Neuronal stem cell (in vitro differentiated cells): ENCODE data around the gene GADD45A.
A peak's percentile ranks its signal among the peaks of the same experiment; 100 is the strongest.

ENCODE experiments used
- DNase-seq: peaks from one replicate; pipeline ENCODE4 v3.0.0-alpha.2; 2013; ENCODE audit warnings: low spot score
- H2AFZ ChIP-seq: one replicate; pipeline ENCODE4 v1.6.1; 2013; ENCODE audit warnings: mild to moderate bottlenecking, low read length, inconsistent platforms
- H2AK5ac ChIP-seq: 2 replicates; pipeline ENCODE4 v1.6.1; 2013; ENCODE audit warnings: low read depth, mild to moderate bottlenecking, inconsistent platforms, low read length, moderate library complexity, mixed read lengths
- H2BK120ac ChIP-seq: 2 replicates; pipeline ENCODE4 v1.6.1; 2013; ENCODE audit warnings: low read depth, mild to moderate bottlenecking, inconsistent platforms, low read length, moderate library complexity, mixed read lengths
- H2BK12ac ChIP-seq: one replicate; pipeline ENCODE4 v1.6.1; 2013; ENCODE audit warnings: low read length, inconsistent platforms
- H2BK15ac ChIP-seq: 2 replicates; pipeline ENCODE4 v1.6.1; 2013; ENCODE audit warnings: mild to moderate bottlenecking, low read length, inconsistent platforms, mixed read lengths
- H2BK5ac ChIP-seq: one replicate; pipeline ENCODE4 v1.6.1; 2013; ENCODE audit warnings: inconsistent platforms, mild to moderate bottlenecking, low read length, moderate library complexity
- H3K14ac ChIP-seq: one replicate; pipeline ENCODE4 v1.6.1; 2013; ENCODE audit warnings: low read length, inconsistent platforms
- H3K18ac ChIP-seq: 2 replicates; pipeline ENCODE4 v1.6.1; 2013; ENCODE audit warnings: low read length, inconsistent platforms
- H3K23ac ChIP-seq: 2 replicates; pipeline ENCODE4 v1.6.1; 2013; ENCODE audit warnings: low read depth, mild to moderate bottlenecking, mixed read lengths, low read length, inconsistent platforms; ENCODE audit not compliant: poor library complexity
- H3K27ac ChIP-seq: replicated peaks from 3 replicates; pipeline ENCODE4 v1.5.1; 2013; ENCODE audit warnings: low read length, inconsistent platforms
- H3K27me3 ChIP-seq, 3 experiments: 2 replicates each; pipeline ENCODE4 v1.6.1; 2013; ENCODE audit warnings: low read length in 3 of 3, mild to moderate bottlenecking in 2 of 3, inconsistent platforms in 1 of 3, low read depth in 1 of 3, mixed read lengths in 1 of 3, moderate library complexity in 1 of 3; ENCODE audit not compliant: control insufficient read depth in 3 of 3, insufficient read depth in 3 of 3
- H3K36me3 ChIP-seq, 2 donors: replicated peaks in 1 of 2; 2 replicates each; pipeline ENCODE4 v1.6.1; 2013; ENCODE audit warnings: low read length in 2 of 2; ENCODE audit not compliant: control insufficient read depth in 2 of 2, insufficient read depth in 2 of 2
- H3K4ac ChIP-seq: 2 replicates; pipeline ENCODE4 v1.6.1; 2013; ENCODE audit warnings: inconsistent platforms, mild to moderate bottlenecking, low read length, moderate library complexity
- H3K4me1 ChIP-seq, 2 donors: 1 replicate in 1 of 2; 2 replicates in 1 of 2; pipeline ENCODE4 v1.6.1; 2013; ENCODE audit warnings: low read length in 2 of 2, low read depth in 1 of 2; ENCODE audit not compliant: control insufficient read depth in 2 of 2, insufficient read depth in 1 of 2
- H3K4me2 ChIP-seq: one replicate; pipeline ENCODE4 v1.6.1; 2013; ENCODE audit warnings: mild to moderate bottlenecking, low read length, inconsistent platforms; ENCODE audit not compliant: insufficient read depth, poor library complexity, severe bottlenecking
- H3K4me3 ChIP-seq, 2 donors: 2 replicates each; pipeline ENCODE4 v1.5.1; 2013; ENCODE audit warnings: low read length in 2 of 2, mild to moderate bottlenecking in 2 of 2, inconsistent platforms in 1 of 2, moderate library complexity in 1 of 2
- H3K79me1 ChIP-seq: one replicate; pipeline ENCODE4 v1.6.1; 2013; ENCODE audit warnings: low read depth, mild to moderate bottlenecking, inconsistent platforms, low read length, moderate library complexity
- H3K9ac ChIP-seq: one replicate; pipeline ENCODE4 v1.6.1; 2013; ENCODE audit warnings: mild to moderate bottlenecking, low read depth, low read length, inconsistent platforms; ENCODE audit not compliant: poor library complexity
- H3K9me3 ChIP-seq, 2 donors: replicated peaks in 1 of 2; 2 replicates each; pipeline versions ENCODE3 to v1.6.1; 2013; ENCODE audit warnings: low read length in 2 of 2, mild to moderate bottlenecking in 2 of 2, inconsistent platforms in 1 of 2, low read depth in 1 of 2, mixed read lengths in 1 of 2, moderate library complexity in 1 of 2; ENCODE audit not compliant: control insufficient read depth in 2 of 2, insufficient read depth in 1 of 2
- H4K8ac ChIP-seq: one replicate; pipeline ENCODE4 v1.6.1; 2013; ENCODE audit warnings: low read depth, mild to moderate bottlenecking, inconsistent platforms, low read length, moderate library complexity
- H4K91ac ChIP-seq: one replicate; pipeline ENCODE4 v1.6.1; 2013; ENCODE audit warnings: low read length, low read depth, mild to moderate bottlenecking, inconsistent platforms; ENCODE audit not compliant: poor library complexity
- WGBS, 2 donors: extraction: QIAGEN DNeasy Blood & Tissue Kit; methylation state at CpG; one replicate each; pipeline ENCODE4 v1.1.7; 2013; ENCODE audit warnings: missing lambda C conversion rate in 2 of 2, mixed read lengths in 1 of 2; ENCODE audit not compliant: insufficient read length in 2 of 2, insufficient replicate concordance in 1 of 2; ENCODE audit errors: extremely low coverage in 2 of 2; 5-methylcytosine and 5-hydroxymethylcytosine counted together

Gene GADD45A

GRCh38 chr1:67735206-67735605 lies 50.2 kb downstream of the GADD45A start:
- no peak overlapping the region for H2AK5ac ChIP-seq
- H3K4ac ChIP-seq = no peak overlapping the region
- H3K4me3 ChIP-seq = no peak overlapping the region
- H3K23ac ChIP-seq = no peak overlapping the region
- DNase-seq = no peak
- H2AFZ ChIP-seq = no peak overlapping the region
- no peak overlapping the region for H3K27ac ChIP-seq
- H3K79me1 ChIP-seq = no peaks in the 10 kb centered on the region
- H2BK15ac ChIP-seq = no peak overlapping the region
- no CpG with 5 or more reads among the region's 3 CpGs for WGBS, 2 donors
- no peaks in the 10 kb centered on the region for H3K36me3 ChIP-seq
- no peak overlapping the region for H2BK5ac ChIP-seq
- H3K27me3 ChIP-seq = no peaks in the 10 kb centered on the region
- H2BK12ac ChIP-seq = no peak overlapping the region
- H3K4me2 ChIP-seq = no peak overlapping the region
- H3K18ac ChIP-seq = no peak overlapping the region
- H3K4me1 ChIP-seq = peaks cover 10 to 16% of the 10 kb centered on the region in 2 donors
- no peak overlapping the region for H3K14ac ChIP-seq
- H4K8ac ChIP-seq = no peak overlapping the region
- H3K9ac ChIP-seq = no peak overlapping the region
- H4K91ac ChIP-seq = no peak overlapping the region
- H2BK120ac ChIP-seq = no peak overlapping the region
- H3K9me3 ChIP-seq = no peaks in the 10 kb centered on the region

- Histone ChIP-seq H2AK5ac (no peak overlapping the region), H3K27ac (peak overlapping the region; percentile 3)
Measured at GRCh38 chr1:67735806-67736627, 51.0 kb downstream of the GADD45A start.

DNA sequence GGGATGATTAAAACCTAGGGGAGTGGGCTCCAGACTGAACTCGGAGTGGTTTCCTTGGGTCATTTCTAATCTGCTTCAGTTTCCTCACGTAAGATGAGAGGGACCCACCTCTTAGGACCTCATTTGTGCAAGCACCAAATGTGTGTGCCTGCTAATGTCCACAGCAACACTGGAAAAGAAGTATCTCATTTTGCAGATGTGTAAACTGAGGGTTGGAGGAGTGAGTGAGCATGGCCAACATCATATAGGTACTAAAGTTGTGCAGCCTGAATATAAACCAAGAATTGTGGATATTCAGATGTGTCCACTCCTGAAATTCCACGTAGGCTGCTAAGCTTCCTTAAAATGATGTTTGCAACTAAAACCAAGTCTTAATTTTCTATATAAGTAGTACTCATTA lies 51.7 kb downstream of the GADD45A start:
- H3K4ac ChIP-seq = no peak overlapping the region
- no peaks in the 10 kb centered on the region for H3K9me3 ChIP-seq
- no peak overlapping the region for H4K8ac ChIP-seq
- no peak overlapping the region for H3K18ac ChIP-seq
- H2BK5ac ChIP-seq = no peak overlapping the region
- DNase-seq = no peak
- H4K91ac ChIP-seq = no peak overlapping the region
- no peak overlapping the region for H2AK5ac ChIP-seq
- H3K23ac ChIP-seq = no peak overlapping the region
- no peak overlapping the region for H2BK120ac ChIP-seq
- no peak overlapping the region for H3K27ac ChIP-seq
- H2AFZ ChIP-seq = peak overlapping the region; percentile 98
- H3K9ac ChIP-seq = no peak overlapping the region
- WGBS, 2 donors = no CpG with 5 or more reads among the region's 3 CpGs
- no peak overlapping the region for H3K4me2 ChIP-seq
- H3K14ac ChIP-seq = no peak overlapping the region
- H3K27me3 ChIP-seq = no peaks in the 10 kb centered on the region
- H2BK15ac ChIP-seq = no peak overlapping the region
- no peak overlapping the region for H3K4me3 ChIP-seq
- H3K4me1 ChIP-seq = peaks cover 10 to 11% of the 10 kb centered on the region in 2 donors
- no peaks in the 10 kb centered on the region for H3K36me3 ChIP-seq
- H3K79me1 ChIP-seq = no peaks in the 10 kb centered on the region
- no peak overlapping the region for H2BK12ac ChIP-seq

More at GRCh38 chr1:67735806-67736627, 51.0 kb downstream of the GADD45A start:
- no peak overlapping the region for H3K4me2 ChIP-seq
- H2BK5ac ChIP-seq = no peak overlapping the region
- peak overlapping the region; percentile 98 for H2AFZ ChIP-seq
- no peak overlapping the region for H4K8ac ChIP-seq
- DNase-seq = no peak
- no peak overlapping the region for H2BK120ac ChIP-seq
- H3K4ac ChIP-seq = no peak overlapping the region
- no peaks in the 10 kb centered on the region for H3K27me3 ChIP-seq
- no peaks in the 10 kb centered on the region for H3K79me1 ChIP-seq
- H3K36me3 ChIP-seq = no peaks in the 10 kb centered on the region
- H3K9ac ChIP-seq = no peak overlapping the region
- H3K4me3 ChIP-seq = peak overlapping the region in 1 of 2 donors; percentile 39
- no CpG with 5 or more reads among the region's 11 CpGs for WGBS, 2 donors
- H3K14ac ChIP-seq = no peak overlapping the region
- H3K4me1 ChIP-seq = peaks cover 10 to 16% of the 10 kb centered on the region in 2 donors
- H3K23ac ChIP-seq = no peak overlapping the region
- H4K91ac ChIP-seq = no peak overlapping the region
- no peak overlapping the region for H2BK12ac ChIP-seq
- H3K18ac ChIP-seq = peak overlapping the region; percentile 66
- no peaks in the 10 kb centered on the region for H3K9me3 ChIP-seq
- H2BK15ac ChIP-seq = peak overlapping the region; percentile 0

DNA sequence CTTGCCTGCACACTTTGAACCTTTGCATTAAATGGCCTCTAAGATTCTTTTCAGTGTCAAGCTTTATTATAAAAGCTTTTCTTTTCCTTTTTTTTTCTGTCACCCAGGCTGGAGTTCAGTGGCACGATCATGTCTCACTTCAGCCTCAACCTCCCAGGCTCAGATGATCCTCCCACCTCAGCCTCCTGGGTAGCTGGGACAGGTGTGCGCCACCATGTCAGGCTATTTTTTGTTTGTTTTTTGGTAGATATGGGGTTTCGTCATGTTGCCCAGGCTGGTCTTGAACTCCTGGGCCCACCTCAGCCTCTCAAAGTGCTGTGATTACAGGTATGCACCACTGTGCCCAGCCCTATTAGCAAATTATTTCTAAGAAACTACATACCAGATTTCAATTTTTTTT lies 52.9 kb downstream of the GADD45A start:
- no peak overlapping the region for H4K8ac ChIP-seq
- no peaks in the 10 kb centered on the region for H3K27me3 ChIP-seq
- H4K91ac ChIP-seq = no peak overlapping the region
- DNase-seq = no peak
- no peak overlapping the region for H3K14ac ChIP-seq
- WGBS, 2 donors = no CpG with 5 or more reads among the region's 3 CpGs
- no peak overlapping the region for H2BK5ac ChIP-seq
- H3K9ac ChIP-seq = no peak overlapping the region
- no peak overlapping the region for H2AK5ac ChIP-seq
- H2BK15ac ChIP-seq = no peak overlapping the region
- H3K4me1 ChIP-seq = peaks cover 10 to 11% of the 10 kb centered on the region in 2 donors
- no peak overlapping the region for H3K23ac ChIP-seq
- H3K9me3 ChIP-seq = no peaks in the 10 kb centered on the region
- H3K18ac ChIP-seq = no peak overlapping the region
- H3K4ac ChIP-seq = no peak overlapping the region
- no peaks in the 10 kb centered on the region for H3K79me1 ChIP-seq
- H3K27ac ChIP-seq = no peak overlapping the region
- no peak overlapping the region for H3K4me3 ChIP-seq
- H2BK120ac ChIP-seq = no peak overlapping the region
- no peak overlapping the region for H2AFZ ChIP-seq
- H3K36me3 ChIP-seq = no peaks in the 10 kb centered on the region
- no peak overlapping the region for H3K4me2 ChIP-seq
- H2BK12ac ChIP-seq = no peak overlapping the region
